GM12801 (cell line): ENCODE measurements around the gene ZDHHC11.

Experiments used
- TF ChIP-seq, protein P1 (sequence below): IDR thresholded peaks from one replicate; pipeline ENCODE4 v1.5.1; 2011; ENCODE audit warnings: control low read depth; ENCODE audit not compliant: insufficient read length; ENCODE audit errors: extremely low read depth

Gene ZDHHC11

DNA sequence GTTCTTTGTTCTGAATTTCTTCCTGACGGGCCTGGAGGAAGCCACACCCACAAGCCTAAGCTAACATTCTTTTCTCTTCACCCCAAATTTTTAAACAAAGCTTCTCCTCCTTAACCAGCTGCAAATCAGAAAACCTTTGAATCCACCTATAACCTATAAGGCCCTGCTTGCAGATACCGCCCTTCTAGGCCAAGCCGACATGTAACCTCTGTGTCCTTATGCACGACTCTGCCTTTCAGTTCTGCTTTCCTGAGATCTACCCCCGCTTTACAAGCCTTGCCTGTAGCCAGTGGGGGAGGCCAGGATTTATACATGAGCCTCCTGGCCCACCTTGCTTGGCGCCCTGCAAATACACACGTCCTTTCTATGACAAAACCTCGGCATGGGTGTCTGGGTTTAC is 22.5 kb upstream of the ZDHHC11 start:
- TF ChIP-seq, protein P1, sequence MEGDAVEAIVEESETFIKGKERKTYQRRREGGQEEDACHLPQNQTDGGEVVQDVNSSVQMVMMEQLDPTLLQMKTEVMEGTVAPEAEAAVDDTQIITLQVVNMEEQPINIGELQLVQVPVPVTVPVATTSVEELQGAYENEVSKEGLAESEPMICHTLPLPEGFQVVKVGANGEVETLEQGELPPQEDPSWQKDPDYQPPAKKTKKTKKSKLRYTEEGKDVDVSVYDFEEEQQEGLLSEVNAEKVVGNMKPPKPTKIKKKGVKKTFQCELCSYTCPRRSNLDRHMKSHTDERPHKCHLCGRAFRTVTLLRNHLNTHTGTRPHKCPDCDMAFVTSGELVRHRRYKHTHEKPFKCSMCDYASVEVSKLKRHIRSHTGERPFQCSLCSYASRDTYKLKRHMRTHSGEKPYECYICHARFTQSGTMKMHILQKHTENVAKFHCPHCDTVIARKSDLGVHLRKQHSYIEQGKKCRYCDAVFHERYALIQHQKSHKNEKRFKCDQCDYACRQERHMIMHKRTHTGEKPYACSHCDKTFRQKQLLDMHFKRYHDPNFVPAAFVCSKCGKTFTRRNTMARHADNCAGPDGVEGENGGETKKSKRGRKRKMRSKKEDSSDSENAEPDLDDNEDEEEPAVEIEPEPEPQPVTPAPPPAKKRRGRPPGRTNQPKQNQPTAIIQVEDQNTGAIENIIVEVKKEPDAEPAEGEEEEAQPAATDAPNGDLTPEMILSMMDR: no peak

DNA sequence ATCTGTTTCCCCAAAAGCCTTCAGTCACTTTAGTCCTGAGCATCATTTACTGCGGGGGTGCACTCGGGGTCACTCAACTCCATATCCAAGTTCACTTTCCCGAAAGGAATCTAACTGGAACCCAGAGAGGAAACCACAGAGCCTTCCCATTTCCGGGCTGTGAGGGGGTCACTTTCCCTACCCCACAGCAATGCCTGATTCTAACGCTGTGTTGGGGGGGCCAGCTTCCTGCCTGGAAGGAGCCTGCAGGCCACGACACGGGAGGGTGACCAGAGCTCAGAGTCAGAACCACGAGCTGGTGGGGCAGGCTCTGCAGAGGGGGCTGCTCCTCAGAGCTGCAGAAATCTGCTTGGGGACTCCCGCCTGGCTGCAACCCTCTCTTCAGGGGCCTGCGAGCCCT is 21.5 kb upstream of the ZDHHC11 start:
- TF ChIP-seq, protein P1: no peak

DNA sequence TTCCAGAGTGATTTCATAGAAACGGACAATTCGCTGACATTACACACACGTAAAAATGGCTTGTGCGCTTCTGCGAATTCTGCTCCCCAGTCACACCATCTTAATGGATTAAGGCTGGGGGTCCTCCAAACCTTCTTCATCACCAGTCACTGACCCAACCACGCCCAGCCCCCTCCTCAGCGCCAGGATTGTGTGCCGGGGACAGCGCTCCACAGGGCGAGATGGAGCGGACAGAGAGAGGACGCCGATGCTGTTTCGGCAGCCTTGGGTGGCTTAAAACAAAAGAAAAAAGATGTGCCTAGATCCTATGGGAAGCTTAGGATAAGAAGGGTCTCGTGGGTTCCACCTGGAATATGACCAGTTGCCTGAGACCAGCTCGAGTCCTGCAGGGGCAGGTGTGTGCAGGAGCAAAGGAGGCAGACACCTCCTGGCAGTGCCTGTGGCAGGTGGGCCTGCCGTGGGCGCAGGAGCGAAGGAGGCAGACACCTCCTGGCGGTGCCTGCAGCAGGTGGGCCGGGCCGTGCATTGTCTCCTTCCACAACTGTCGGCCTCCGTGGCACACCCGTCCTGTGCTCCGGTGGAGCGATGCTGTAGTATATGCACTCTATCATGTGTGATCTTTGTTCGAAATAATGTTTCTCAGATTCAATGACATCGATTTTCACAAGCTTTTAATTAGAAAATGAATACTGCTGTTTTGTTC is 21.0 kb upstream of the ZDHHC11 start:
- TF ChIP-seq, protein P1: no peak

DNA sequence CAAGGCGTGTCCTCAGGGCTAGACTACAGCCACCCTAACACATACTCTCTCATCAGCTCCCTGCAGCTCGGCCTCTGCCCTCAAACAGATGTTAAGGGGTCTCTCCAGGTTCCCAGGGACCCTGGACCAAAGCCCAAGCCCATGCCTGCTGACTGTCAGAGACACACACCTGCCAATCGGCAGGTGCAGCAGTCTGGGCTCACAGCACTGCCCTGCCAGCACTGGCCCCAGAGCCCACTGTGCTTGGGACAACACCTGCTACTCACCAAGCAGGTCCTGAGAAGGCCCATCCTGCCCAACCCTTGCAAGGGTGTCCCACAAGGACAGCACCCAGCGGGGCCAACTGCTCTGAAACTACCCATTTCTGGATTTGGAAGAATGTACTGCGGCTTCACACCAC is 20.2 kb upstream of the ZDHHC11 start:
- TF ChIP-seq, protein P1: no peak

DNA sequence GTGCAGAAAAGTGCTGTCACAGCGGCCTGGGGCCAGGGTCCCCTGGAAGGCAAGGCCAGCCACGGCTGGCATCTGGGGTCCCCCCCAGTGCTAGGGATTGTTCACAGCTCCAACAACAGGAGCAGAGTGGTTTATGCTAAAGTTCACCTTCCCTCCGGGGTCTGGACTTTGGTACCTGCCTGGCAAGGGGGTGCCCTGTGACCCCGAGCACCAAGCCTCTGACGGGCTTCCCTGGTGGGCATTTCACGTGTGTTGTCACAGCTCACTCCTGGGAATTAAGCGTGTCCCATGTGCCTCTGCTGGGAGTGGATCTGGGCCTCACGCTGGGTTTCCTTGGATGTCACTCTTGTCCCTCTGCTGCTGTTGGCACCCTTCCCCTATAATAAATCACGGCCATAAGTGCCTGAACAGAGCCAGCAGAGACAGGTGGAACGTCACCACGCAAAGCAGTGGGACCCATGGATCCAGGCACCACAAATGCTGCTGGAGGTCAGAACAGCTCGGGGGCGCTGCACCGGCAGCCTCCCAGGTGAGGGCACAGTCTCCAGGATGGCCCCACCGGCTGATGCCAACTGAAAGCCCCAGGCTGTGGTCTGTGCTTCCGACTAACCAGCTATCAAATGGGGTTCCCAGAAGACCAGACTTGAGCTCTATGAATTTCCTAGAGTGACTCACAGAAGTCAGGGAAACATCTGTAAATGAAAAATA is 17.8 kb upstream of the ZDHHC11 start:
- TF ChIP-seq, protein P1: no peak

DNA sequence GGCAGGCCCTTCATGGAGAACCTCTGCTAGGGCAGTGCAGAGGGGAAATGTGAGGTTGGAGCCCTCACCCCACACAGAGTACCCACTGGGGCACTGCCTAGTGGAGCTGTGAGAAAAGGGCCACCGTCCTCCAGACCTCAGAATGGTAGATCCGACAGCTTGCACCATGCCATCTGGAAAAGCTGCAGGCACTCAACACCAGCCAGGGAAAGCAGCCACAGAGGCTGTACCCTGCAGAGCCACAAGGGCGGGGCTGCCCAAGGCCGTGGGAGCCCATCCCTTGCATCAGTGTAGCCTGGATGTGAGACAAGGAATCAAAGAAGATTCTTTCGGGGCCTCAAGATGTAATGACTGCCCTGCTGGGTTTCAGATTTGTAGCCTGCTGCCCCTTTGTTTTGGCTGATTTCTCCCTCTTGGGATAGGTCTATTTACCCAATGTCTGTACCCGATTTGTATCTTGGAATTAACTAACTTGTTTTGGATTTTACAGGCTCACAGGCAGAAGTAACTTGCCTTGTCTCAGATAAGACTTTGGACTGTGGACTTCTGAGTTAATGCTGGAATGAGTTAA is 16.6 kb upstream of the ZDHHC11 start:
- TF ChIP-seq, protein P1: no peak

DNA sequence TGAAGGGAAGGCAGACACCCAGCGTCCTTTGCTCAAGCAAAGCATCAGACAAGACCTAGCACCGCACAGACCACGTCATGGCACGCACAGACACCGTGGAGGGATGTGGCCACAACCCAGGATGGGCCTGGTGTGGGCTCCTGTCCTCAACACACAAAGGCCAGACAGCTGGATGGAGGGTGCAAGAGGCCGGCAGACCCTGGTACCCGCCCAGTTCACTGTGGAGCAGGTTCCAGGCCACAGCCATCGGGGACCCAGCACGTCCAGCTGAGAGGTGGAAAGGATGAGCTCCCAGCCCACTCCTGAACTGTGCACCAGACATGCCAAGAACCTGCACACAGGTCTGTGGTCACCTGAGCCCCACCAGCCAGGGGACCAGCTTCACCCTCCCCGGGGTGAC is 15.0 kb upstream of the ZDHHC11 start:
- TF ChIP-seq, protein P1: no peak
